Uterus (tissue), 4 donors: ENCODE results near the gene NABP2. TPM values are rescaled to one million over a fixed set of nuclear protein-coding genes. Genes with fewer than 3 reads are reported as not detected.
A peak's percentile ranks its signal among the peaks of the same experiment; 100 is the strongest.

Source experiments
- DNase-seq, 2 donors: peaks; one replicate each; pipeline ENCODE4 v3.0.0-alpha.2; 2019 to 2020
- H3K27ac ChIP-seq, 2 donors: fragments of 200-600 bp; sonication (generic); 1 replicate in 1 of 2; 2 replicates in 1 of 2; pipeline ENCODE4 v1.5.1; 2016 to 2018
- H3K27me3 ChIP-seq, 2 donors: fragments of 200-600 bp; sonication (generic); one replicate each; pipeline ENCODE4 v1.5.1; 2018 to 2019; ENCODE audit warnings: control low read depth in 1 of 2
- H3K36me3 ChIP-seq, 2 donors: fragments of 200-600 bp; sonication (generic); one replicate each; pipeline ENCODE4 v1.5.1; 2019; ENCODE audit warnings: control low read depth in 1 of 2
- H3K4me1 ChIP-seq, 2 donors: fragments of 200-600 bp; sonication (generic); one replicate each; pipeline ENCODE4 v1.5.1; 2018 to 2019; ENCODE audit warnings: control low read depth in 1 of 2
- H3K4me3 ChIP-seq, 2 donors: fragments of 200-600 bp; sonication (generic); 1 replicate in 1 of 2; 2 replicates in 1 of 2; pipeline ENCODE4 v1.5.1; 2018 to 2019; ENCODE audit warnings: mild to moderate bottlenecking in 1 of 2
- H3K9me3 ChIP-seq, 2 donors: fragments of 200-600 bp; sonication (generic); one replicate each; pipeline ENCODE4 v1.5.1; 2019; ENCODE audit warnings: control low read depth in 1 of 2
- CTCF ChIP-seq, 4 experiments: fragments of 200-600 bp in 2 of 4; fragments of 450-650 bp in 2 of 4; sonication (generic) in 2 of 4; IDR thresholded peaks; one replicate each; pipeline ENCODE4 v1.5.1; 2016 to 2019; ENCODE audit warnings: antibody characterized with exemption in 4 of 4, mild to moderate bottlenecking in 2 of 4, moderate library complexity in 1 of 4
- POLR2A ChIP-seq, 2 donors: fragments of 450-650 bp; IDR thresholded peaks; one replicate each; pipeline ENCODE4 v1.6.1; 2016; ENCODE audit warnings: antibody characterized with exemption in 2 of 2, mild to moderate bottlenecking in 1 of 2, moderate library complexity in 1 of 2
- intact Hi-C: fragments of 100-400 bp; cut with DNase I; formaldehyde crosslinking; loops from one replicate; pipeline ENCODE4 v1.15.1; 2023; ENCODE audit warnings: low total_unique reads
- total RNA-seq, 4 donors: library from RNA; depleted of rRNA in 3 of 4; stranded (reverse); fragments of >200 nt in 3 of 4; gene quantifications; one replicate each; pipeline versions ENCODE4 v1.1.0 to v1.2.4, GENCODE V29; 2014 to 2023
- donor health status: DM: yes; HTN: yes; CAD: no.

NABP2 gene
- total RNA-seq, 4 donors from 2014 or later, result 5.0 to 28.4 (median 12.2) TPM

- intact Hi-C loops, result loop anchor here (5.0 kb wide), 1 partner anchor 105 kb away; the partner anchor contains the start of genes RPL41 and ZC3H10
Observed at GRCh38 chr12:56221757-56222530, 2.2 kb upstream of the NABP2 start, which contains the start of gene RNF41. Gene RNF41 (minus strand): TSS chr12:56221922. CDS start chr12:56214047, 7,875 bp downstream.

GRCh38 chr12:56222531-56222895, 1.6 kb upstream of the NABP2 start:
- Histone ChIP-seq H3K27ac (peak overlapping the region; percentile 98 to 99), H3K4me3 (peak overlapping the region; percentile 74 to 77), H3K36me3 (no peaks in the 10 kb centered on the region), H3K4me1 (peaks cover 8% of the 10 kb centered on the region in 2 donors), H3K9me3 (no peaks in the 10 kb centered on the region), H3K27me3 (no peaks in the 10 kb centered on the region)
- TF ChIP-seq POLR2A (IDR thresholded peaks at IDR 0.05) (no peak), CTCF (IDR thresholded peaks at IDR 0.05) (no peak)
- no peak for DNase-seq
- intact Hi-C loops, result loop anchor here (5.0 kb wide), 1 partner anchor 105 kb away; the partner anchor contains the start of genes RPL41 and ZC3H10

More at GRCh38 chr12:56221757-56222530, 2.2 kb upstream of the NABP2 start, which contains the start of gene RNF41:
- peak; percentile 98 to 99 for DNase-seq
- TF ChIP-seq POLR2A (IDR thresholded peaks at IDR 0.05), result peak; percentile 98 to 99
- peak; percentile 8 to 33 (median 18) for TF ChIP-seq CTCF (IDR thresholded peaks at IDR 0.05)
- Histone ChIP-seq H3K27ac (peak within 1 kb of the TSS; percentile 98 to 99), H3K27me3 (no peaks in the 10 kb centered on the region), H3K36me3 (no peaks in the 10 kb centered on the region), H3K4me3 (peak within 1 kb of the TSS; percentile 74 to 77), H3K4me1 (peaks cover 8% of the 10 kb centered on the region in 2 donors), H3K9me3 (no peaks in the 10 kb centered on the region)

- peak overlapping the region; percentile 98 to 99 for H3K27ac ChIP-seq
- TF ChIP-seq POLR2A (IDR thresholded peaks at IDR 0.05) (no peak), CTCF (IDR thresholded peaks at IDR 0.05) (no peak)
- no peaks in the 10 kb centered on the region for H3K27me3 ChIP-seq
- H3K4me1 ChIP-seq, result peaks cover 8% of the 10 kb centered on the region in 2 donors
- no peak for DNase-seq
- H3K4me3 ChIP-seq, result peak overlapping the region in 1 of 2 donors; percentile 10
- no peaks in the 10 kb centered on the region for H3K9me3 ChIP-seq
- intact Hi-C loops, result loop anchor here (5.0 kb wide), 1 partner anchor 106 kb away; the partner anchor contains the start of genes RPL41 and ZC3H10
- no peaks in the 10 kb centered on the region for H3K36me3 ChIP-seq
Observed at GRCh38 chr12:56223571-56224101, 506 bp upstream of the NABP2 start.

- DNase-seq, result no peak
- intact Hi-C loops, result loop anchor here (5.0 kb wide), 1 partner anchor 108 kb away; the partner anchor contains the start of genes RPL41 and ZC3H10
- Histone ChIP-seq H3K36me3 (no peaks in the 10 kb centered on the region), H3K4me3 (peak overlapping the region; percentile 59 to 60), H3K9me3 (no peaks in the 10 kb centered on the region), H3K4me1 (peaks cover 3 to 8% of the 10 kb centered on the region in 2 donors), H3K27ac (peak overlapping the region; percentile 87 to 99), H3K27me3 (no peaks in the 10 kb centered on the region)
- TF ChIP-seq POLR2A (IDR thresholded peaks at IDR 0.05) (no peak), CTCF (IDR thresholded peaks at IDR 0.05) (no peak)
Observed at GRCh38 chr12:56224954-56225353, 812 bp downstream of the NABP2 start.

GRCh38 chr12:56229082-56229481, 4.9 kb downstream of the NABP2 start:
- intact Hi-C loops, result no loop called here

More at GRCh38 chr12:56229082-56229481, 4.9 kb downstream of the NABP2 start:
- Histone ChIP-seq H3K4me3 (no peak overlapping the region), H3K27me3 (no peaks in the 10 kb centered on the region), H3K9me3 (no peaks in the 10 kb centered on the region), H3K36me3 (no peaks in the 10 kb centered on the region), H3K27ac (no peak overlapping the region), H3K4me1 (no peaks in the 10 kb centered on the region)
- no peak for TF ChIP-seq POLR2A (IDR thresholded peaks at IDR 0.05)
- TF ChIP-seq CTCF (IDR thresholded peaks at IDR 0.05), result no peak
- no peak for DNase-seq
